Measurements from ENCODE around the gene ERVW-1.

ERVW-1 gene

DNA sequence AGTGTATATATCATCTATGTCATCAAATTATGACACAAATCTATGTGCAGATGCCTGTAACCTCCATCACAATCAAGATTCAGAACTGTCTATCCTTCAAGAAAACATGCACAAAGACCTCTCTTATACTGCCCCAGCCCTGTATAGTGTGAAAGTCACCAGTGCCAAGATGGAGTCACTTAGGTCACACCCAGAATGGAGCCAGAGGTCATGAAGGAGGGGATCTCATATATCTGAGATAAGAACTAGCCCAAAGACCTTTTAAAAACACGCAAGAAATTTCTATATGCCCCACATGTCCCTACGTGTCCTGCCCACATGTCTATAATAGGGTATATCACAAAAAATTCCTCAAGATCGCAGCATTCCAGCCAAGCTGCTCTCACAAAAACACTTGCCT, 50.6 kb downstream of the ERVW-1 start:
- intact Hi-C loops (cut with micrococcal nuclease), result no loop called here
- peaks cover 9% of the 10 kb centered on the region for H3K4me1 Mint-ChIP-seq (ENCODE audit: low read depth)
- no peak overlapping the region for H3K4me3 Mint-ChIP-seq
- H3K27ac Mint-ChIP-seq, result no peak overlapping the region
- peaks cover 5% of the 10 kb centered on the region for H3K36me3 Mint-ChIP-seq (ENCODE audit: low read depth)
- H3K9me3 Mint-ChIP-seq, result no peaks in the 10 kb centered on the region
- peaks cover 2% of the 10 kb centered on the region for H3K27me3 Mint-ChIP-seq

DNA sequence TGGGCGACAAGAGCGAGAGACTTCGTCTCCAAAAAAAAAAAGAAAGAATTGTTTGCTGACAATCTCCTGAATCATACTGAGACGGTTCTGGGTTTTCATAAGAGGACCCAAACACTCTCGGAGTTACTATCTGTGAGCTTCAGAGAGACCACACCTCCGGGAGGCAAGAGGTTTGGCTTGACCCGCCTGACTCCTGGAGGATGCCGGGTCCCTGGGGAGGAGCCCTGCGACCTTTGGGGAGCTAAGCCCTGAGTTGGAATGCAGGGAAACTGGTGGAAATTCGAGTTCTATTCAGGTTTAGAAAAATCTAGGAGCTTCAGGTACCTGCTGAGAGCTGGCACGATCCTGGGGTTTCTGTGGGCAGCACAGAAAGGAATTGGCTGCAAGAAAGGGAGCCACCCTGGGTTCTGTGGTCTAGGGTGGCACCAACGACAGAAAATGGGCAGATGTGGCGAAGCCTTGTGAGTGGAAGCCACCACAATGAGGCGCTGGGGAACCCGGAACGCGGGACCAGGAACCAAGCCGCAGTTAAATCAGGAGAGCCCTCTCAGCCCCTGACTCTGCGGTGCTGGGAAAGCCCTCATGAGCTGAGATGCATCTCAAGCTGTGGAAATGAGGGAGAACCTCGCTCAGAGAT, 52.3 kb downstream of the ERVW-1 start:
- Mint-ChIP-seq H3K27ac (peak overlapping the region; percentile 28), H3K27me3 (peaks cover 2% of the 10 kb centered on the region), H3K4me3 (peak overlapping the region; percentile 56), H3K4me1 (ENCODE audit: low read depth) (peaks cover 9% of the 10 kb centered on the region), H3K36me3 (ENCODE audit: low read depth) (peaks cover 5% of the 10 kb centered on the region), H3K9me3 (no peaks in the 10 kb centered on the region)
- intact Hi-C loops (cut with micrococcal nuclease), result no loop called here

DNA sequence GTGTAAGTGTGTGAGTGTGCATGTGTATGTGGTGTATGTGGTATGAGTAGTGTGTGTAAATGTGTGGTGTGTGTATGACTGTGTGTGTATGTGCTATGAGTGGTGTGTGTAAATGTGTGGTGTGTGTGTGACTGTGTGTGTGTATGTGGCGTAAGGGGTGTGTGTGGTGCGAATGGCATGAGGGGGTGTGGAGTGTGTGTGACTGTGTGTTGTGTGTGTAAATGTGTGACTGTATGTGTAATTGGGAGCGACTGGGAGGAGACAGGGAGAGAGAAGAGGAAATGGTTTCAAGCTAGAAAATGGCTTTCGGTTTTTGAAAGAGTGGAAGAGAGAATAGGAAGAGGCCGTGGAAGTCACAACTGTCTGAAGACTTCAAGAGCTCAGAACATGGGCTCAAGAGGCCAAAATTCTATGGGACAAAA, 54.0 kb downstream of the ERVW-1 start:
- H3K27ac Mint-ChIP-seq, result peak overlapping the region; percentile 69
- H3K36me3 Mint-ChIP-seq (ENCODE audit: low read depth), result peaks cover 5% of the 10 kb centered on the region
- peaks cover 2% of the 10 kb centered on the region for H3K27me3 Mint-ChIP-seq
- peak overlapping the region; percentile 55 for H3K4me3 Mint-ChIP-seq
- H3K9me3 Mint-ChIP-seq, result no peaks in the 10 kb centered on the region
- intact Hi-C loops (cut with micrococcal nuclease), result loop anchor here (1.0 kb wide), 1 partner anchor 24 kb away; the partner anchor contains the start of gene GATAD1
- peaks cover 9% of the 10 kb centered on the region for H3K4me1 Mint-ChIP-seq (ENCODE audit: low read depth)

DNA sequence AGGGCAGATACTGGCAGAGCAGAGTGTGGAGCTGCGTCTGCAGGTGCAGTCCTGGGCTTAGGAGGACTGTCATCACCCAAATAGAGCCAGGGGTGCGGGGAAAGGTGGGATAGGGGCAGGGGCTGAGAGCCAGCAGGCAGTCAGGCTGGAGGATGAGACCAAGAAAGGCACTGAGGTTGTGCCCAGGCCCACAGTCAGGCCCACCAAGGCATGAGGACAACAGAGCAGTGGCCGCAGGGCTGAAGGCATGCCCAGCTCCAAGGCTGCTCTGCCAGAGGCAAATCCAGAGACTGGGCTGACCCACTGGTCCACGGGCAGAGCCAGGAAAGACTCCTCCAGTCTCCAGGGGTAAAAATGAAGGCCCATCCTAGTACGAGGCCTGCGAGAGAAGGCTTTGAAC, 54.8 kb downstream of the ERVW-1 start:
- peaks cover 5% of the 10 kb centered on the region for H3K36me3 Mint-ChIP-seq (ENCODE audit: low read depth)
- intact Hi-C loops (cut with micrococcal nuclease), result no loop called here
- peaks cover 2% of the 10 kb centered on the region for H3K27me3 Mint-ChIP-seq
- H3K9me3 Mint-ChIP-seq, result no peaks in the 10 kb centered on the region
- H3K27ac Mint-ChIP-seq, result no peak overlapping the region
- no peak overlapping the region for H3K4me3 Mint-ChIP-seq
- H3K4me1 Mint-ChIP-seq (ENCODE audit: low read depth), result peaks cover 9% of the 10 kb centered on the region

DNA sequence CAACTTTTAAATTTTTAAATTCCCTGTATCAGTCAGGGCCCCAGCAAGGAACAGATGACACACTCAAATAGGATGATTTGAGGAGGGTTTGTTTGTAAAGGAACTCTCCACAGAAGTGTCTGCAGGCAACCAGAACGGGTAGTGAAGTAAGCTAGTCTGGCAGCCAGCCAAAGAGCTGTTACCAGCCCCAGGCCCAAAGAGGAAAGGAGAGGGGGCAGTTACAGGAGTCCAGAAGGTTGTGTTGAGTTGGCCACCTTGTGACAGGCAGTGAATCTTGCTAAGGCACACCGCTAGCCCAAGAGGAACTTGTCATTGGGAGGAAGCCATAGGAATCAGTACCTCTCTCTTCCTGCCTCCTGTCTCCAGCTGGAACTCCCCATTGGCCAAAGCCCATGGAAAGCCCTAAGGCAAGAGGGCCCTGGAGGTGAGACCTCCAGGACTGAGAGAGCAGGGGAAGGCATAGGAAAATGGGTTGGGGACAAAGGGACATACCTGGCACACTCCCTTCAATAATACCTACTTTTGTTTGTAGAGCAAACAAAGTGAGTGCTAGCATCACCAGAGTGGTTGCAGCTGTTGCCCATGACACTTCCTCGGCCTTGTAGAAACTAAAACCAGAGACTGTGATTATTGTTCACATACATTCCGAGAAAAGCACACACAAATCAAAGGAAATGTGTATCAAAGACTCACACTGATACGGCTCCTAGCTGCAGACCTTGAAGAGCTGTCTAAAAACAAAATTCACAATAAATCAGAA, 55.9 kb downstream of the ERVW-1 start:
- intact Hi-C loops (cut with micrococcal nuclease), result no loop called here
- H3K9me3 Mint-ChIP-seq, result no peaks in the 10 kb centered on the region
- no peak overlapping the region for H3K4me3 Mint-ChIP-seq
- peaks cover 9% of the 10 kb centered on the region for H3K4me1 Mint-ChIP-seq (ENCODE audit: low read depth)
- peaks cover 2% of the 10 kb centered on the region for H3K27me3 Mint-ChIP-seq
- H3K27ac Mint-ChIP-seq, result no peak overlapping the region
- H3K36me3 Mint-ChIP-seq (ENCODE audit: low read depth), result peaks cover 5% of the 10 kb centered on the region
